HG03039 (cell line): ENCODE results near the gene AHSA1.
A peak's percentile ranks its signal among the peaks of the same experiment; 100 is the strongest.
"Not testable (repeated sequence)": the region's sequence is repeated elsewhere in the genome, so short reads cannot be mapped to it uniquely, and the experiment has no call there.

Source experiments
- ATAC-seq: cut with Tn5 transposase; IDR thresholded peaks from one replicate; pipeline ENCODE4 v1.9.1; 2021; ENCODE audit warnings: mild to moderate bottlenecking, moderate library complexity; ENCODE audit not compliant: unreplicated experiment

The AHSA1 gene

DNA sequence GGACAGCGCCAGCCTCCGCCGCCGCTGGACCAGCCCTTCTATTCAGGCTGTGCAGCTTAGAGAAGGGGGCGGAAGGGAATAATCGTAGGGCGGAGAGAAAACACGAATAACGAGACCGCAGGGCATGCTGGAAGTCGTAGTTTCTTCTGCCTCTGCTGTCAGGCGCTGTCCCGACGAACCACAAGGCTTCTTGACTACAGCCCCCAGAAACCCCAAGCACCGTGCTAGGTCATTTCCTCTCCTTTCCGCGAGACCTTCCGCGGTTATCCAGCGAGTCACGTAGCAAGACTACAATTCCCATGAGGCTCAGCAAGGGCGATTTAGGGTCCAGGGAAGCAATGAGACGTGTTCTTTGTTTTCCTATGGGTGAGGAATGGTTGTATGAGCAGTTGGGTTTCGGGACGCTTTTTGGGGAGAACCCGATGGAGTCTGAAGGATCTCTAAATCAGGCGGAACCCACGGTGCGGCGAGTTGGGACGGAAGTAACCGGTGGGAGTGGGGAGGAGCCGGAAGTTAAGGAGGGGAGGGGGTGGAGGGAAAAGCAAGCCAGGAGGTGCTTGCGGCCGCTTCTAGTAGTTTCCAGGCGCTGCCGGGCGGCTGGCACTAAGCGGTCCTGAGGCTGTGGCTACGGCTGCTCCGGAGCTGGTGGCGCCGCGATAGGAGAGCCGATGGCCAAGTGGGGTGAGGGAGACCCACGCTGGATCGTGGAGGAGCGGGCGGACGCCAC lies at the start of gene AHSA1, which contains the start of gene VIPAS39:
Gene AHSA1 (plus strand): TSS at position 572 of the 727 bp plus-strand sequence. CDS start 97 bp downstream, at position 669.
Gene VIPAS39 (minus strand): TSS at position 80 of the 727 bp plus-strand sequence. CDS start 3,499 bp downstream, outside the sequence.
- ATAC-seq: peak; percentile 90

DNA sequence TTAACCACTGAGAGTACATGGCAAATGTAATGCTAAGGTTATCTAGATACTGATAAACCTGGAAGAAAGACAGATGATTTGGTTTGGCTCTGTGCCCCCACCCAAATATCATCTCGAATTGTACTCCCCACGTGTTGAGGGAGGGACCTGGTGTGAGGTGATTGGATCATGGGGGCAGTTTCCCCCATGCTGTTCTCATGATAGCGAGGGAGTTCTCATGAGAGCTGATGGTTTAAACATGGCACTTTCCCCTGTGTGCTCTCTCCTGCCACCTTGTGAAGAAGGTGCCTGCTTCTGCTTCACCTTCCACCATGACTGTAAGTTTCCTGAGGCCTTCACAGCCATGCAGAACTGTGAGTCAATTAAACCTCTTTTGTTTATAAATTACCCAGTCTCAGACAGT lies 48.8 kb upstream of the AHSA1 start:
- no peak for ATAC-seq

DNA sequence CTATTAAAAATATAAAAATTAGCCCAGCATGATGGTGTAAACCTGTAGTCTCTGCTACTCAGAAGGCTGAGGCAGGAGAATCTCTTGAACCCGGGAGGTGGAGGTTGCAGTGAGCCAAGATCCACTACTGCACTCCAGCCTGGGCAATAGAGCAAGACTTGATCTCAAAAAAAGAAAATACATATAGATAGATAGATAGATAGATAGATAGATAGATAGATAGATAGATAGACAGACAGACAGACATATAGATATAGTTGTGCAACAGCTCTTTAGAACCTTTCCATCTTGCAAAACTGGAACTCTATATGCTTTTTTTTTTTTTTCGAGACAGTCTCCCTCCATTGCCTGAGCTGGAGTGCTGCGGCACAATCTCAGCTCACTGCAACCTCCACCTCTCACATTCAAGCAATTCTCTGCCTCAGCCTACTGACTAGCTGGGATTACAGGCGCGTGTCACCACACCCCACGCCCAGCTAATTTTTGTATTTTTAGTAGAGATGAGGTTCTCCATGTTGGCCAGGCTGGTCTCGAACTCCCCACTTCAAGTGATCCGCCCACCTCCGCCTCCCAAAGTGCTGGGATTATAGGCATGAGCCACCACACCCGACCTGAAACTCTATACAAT lies 42.4 kb upstream of the AHSA1 start:
- not testable (repeated sequence) for ATAC-seq

DNA sequence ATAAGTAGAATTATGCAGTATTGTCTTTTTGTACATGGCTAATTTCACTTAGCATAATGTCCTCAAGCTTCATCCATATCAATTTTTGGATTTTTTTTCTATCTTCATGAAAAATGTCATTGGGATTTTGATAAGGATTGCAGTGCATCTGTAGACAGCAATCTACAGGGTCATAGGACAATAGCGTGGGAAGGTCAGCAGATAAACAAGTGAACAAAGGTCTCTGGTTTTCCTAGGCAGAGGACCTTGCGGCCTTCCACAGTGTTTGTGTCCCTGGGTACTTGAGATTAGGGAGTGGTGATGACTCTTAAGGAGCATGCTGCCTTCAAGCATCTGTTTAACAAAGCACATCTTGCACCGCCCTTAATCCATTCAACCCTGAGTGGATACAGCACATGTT lies 41.8 kb upstream of the AHSA1 start:
- not testable (repeated sequence) for ATAC-seq

DNA sequence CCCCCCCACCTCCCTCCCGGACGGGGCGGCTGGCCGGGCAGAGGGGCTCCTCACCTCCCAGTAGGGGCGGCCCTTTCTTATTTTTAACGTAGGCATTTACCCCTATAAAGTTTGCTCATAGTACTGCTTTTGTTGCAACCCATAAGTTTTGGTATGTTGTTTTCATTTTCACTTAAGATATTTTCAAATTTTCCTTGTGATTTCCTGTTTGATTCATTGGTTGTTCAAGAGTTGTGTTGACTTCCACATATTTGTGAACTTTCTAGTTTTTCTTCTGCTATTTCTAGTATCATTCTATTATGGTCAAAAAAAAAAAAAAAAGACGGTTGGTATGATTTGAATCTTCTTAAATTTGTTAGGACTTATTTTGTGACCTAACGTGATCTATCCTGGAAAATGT lies 41.1 kb upstream of the AHSA1 start:
- ATAC-seq: no peak

DNA sequence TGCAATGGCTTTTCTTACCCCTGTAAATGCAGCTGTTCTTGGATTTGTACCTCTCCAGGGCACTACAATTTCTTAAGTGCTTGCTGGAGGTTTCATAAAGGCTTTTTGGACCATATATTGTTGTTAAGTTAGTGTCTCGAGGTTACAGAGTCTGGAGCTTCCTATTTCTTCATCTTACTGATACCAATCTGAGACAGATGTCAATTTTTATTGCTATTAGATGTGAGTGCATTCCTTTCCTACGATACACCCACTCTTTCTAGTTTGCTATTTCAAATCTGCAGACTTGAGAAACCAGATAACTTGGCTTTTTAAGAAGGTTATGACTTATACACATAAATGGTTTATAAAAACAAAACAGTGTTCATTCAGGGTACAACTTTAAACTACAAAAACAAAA lies 36.7 kb upstream of the AHSA1 start:
- ATAC-seq: no peak

DNA sequence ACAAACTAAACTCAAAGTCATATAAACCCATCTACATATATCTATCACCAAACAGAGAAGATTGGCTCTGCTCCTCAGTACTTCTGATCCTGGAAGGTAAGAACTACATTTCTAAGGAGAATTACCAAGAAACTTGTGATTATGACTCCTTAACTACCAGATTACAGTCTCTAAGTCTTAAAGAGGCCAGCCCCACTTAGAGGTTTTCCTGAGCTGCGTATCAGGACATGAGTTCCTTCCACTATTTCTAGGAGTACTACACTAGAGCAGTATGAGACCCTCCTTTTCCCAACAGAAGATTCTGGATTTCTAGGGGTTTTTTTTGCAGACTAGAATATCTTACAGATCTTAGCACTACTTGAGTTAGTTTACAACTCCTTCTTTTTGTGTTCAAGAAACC lies 34.5 kb upstream of the AHSA1 start, which contains the start of gene NOXRED1:
Gene NOXRED1 (minus strand): TSS at position 101 of the 400 bp plus-strand sequence. CDS start 634 bp downstream, outside the sequence.
- ATAC-seq: no peak

DNA sequence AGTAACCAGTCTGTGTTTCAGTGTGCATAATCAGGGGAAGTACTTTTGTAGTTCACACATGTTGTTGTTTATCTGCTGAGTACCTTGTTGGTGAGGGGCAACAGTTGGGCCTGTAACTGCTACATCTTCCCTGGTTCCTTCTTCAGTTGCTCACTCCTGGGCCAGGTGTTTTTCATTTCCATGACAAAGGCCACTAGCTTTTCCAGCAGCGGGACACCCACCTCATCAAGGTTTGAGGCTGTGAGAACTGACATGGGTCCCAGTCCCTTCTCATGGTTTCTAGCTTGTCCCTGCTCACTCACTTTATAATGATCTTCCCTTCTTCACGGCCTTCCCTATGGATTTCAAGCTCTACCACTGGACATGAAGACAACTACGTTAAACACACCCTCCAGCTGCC lies 33.0 kb upstream of the AHSA1 start:
- ATAC-seq: no peak

DNA sequence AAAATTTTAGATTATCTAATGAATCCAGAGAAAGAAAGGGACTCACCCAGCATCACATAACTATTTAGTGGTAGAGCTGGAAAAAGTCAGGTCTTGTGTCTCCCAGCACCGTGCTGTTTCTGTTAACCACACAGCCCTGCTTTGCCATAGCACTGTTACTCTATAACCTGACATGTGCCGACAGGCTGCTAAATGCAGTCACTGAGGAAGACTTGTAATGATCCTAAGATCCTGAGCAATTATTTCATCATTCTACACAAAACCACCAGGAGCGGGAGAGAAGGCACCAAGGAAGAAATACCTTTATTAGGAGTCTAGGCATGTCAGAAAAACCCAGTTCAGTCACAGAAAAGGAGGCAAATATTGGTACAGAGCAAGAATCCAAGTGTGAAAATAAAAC lies 31.5 kb upstream of the AHSA1 start:
- ATAC-seq: no peak

DNA sequence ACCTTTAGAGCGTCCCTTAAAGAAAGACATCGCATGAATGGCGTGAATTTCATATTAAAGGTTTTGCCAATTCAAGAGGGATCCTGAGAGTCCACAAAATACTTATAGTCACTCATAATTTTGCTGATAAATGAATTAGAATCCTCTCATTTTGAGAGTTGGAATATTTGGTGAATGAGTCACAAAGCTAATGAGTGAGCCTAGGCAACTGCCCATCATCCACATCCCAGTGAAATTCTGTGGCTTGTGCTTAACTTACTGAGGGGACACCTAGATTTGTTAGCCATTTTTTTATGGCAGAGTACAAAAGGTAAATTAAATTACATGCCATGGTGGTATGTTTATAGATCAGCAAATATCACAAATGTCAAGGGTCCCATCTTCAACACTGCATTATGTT lies 21.9 kb upstream of the AHSA1 start:
- no peak for ATAC-seq

DNA sequence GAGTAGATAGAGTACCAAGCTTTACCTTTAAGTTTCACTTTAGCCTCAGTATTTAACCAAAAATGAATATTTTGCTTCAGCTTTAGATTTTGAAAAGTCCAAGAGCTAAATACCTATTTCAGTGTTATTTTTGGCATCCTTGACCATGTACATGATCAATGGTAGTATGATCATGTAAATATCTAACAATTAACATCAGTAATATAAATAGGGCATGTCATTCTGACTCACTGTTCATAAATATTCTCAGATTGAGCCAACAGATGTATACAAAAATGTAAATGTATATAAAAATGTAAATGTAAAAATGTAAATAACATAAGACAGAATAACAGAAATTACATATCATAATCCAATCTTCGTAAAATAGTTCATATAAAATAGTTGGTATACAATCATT lies 19.3 kb upstream of the AHSA1 start:
- ATAC-seq: no peak

DNA sequence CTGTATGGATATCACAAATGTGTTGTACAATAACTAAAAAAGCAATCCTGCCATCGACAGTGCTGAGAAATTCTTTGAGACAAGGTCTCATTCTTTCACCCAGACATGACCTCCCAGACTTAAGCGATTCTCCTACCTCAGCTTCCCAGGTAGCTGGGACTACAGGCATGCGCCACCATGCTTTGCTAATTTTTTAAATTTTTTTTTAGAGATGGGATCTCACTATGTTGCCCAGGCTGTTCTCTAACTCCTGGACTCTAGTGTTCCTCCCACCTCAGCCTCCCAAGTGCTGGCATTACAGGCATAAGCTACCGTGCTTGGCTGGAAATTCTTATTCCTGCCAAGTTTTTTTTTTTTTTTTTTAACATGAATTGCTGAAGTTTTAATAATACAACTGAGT lies 18.0 kb upstream of the AHSA1 start:
- no peak for ATAC-seq

DNA sequence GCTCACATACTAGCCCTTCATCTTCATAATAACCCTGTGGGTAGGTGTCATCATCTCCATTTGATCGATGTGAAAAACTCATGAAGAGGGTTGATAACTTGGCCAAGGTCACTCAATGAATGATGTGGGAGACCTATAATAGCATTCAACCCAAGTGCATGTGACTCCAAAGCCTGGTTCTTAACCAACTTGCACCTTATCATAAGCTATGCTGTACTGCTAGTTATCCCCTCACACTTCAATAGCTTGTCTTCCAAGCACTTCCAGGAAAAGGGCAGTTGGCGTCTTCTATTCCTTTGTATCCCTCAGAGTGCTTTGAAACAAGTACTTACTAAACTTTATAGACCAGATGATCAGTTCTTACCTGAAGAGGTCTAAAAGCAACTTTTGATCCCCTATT lies 15.7 kb upstream of the AHSA1 start:
- no peak for ATAC-seq

DNA sequence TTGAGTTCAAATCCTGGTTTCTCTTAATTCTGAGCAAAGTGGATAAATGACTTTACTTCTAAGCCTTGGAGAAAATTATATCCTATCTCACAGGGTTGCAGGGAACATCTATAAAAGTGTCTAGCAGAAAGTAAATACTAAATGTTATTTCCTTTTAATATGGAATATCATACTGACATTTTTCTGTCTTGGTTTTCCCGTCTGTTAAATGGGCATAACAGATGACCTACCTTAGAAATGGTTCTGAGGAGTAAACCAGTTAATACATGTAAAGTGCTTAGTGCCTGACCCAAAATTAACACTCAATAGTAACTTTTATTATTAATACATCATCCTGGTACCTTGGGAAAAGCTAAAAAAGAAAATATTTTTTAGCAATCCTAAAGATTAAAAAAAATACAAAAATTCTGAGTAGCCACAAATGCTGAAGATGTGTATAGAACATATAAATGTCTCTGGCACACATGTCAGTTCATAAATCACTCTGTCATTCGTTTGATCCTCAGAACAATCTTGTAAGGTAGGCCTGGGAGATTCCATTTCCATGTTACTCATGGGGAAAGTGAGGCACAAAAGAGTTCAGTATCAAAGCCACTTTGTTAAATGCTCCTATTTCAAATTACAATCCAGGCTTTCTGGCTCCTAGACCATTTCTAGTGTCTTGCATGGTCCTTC lies 1.8 kb upstream of the AHSA1 start:
- ATAC-seq: no peak

DNA sequence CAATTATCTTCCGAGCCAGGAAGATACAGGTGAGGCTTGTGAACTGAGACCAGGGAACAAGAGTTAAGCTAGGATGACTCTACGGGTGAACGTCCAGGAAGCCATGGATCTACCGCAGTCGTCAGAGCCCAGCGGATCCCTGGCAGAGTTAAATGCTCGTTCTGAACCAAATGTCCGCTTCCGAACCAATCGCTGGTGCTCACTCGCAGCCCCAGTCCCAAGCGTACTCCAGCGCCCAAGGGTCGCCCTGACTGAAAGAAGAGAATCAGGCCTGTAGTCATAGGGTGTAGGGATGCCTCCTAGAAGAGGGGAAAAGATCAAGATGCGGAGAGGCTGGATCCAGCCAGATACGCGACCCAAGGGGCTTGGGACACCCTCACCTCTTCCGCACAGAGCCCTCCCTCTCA lies 775 bp upstream of the AHSA1 start:
- ATAC-seq: peak; percentile 12

DNA sequence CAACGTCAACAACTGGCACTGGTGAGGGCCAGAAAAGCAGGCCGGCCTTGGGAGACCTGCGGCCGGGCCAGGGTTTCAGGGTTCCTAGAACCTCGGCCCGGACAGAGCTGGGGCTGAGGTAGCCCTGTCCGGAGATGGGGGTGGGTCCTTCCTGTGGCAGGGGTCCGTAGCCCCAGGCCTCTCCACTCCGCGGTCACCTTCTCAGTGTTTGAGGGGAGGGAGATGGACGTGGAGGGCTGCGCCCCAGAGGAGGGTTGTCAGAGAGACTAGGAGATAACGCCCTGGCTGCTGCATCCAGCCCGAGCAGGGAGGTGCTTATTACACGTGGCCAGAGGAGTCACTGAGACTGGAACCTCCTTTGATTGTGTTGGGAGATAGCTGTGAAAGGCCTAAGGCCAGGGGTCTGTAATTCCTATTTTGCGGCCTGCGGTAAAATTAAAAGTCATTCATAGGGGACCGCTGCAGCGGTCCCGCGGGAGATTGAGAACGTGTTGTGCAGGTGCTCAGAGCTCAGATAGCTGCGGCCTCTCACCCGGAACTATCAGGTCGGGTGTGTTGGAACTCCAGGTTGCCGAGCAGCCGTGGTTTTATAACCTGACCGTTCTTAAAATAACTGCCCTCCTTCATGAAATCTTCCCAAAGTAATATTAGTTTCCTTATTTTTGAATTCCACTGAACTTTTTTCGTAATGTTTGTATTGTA lies 507 bp downstream of the AHSA1 start:
- peak; percentile 15 for ATAC-seq

DNA sequence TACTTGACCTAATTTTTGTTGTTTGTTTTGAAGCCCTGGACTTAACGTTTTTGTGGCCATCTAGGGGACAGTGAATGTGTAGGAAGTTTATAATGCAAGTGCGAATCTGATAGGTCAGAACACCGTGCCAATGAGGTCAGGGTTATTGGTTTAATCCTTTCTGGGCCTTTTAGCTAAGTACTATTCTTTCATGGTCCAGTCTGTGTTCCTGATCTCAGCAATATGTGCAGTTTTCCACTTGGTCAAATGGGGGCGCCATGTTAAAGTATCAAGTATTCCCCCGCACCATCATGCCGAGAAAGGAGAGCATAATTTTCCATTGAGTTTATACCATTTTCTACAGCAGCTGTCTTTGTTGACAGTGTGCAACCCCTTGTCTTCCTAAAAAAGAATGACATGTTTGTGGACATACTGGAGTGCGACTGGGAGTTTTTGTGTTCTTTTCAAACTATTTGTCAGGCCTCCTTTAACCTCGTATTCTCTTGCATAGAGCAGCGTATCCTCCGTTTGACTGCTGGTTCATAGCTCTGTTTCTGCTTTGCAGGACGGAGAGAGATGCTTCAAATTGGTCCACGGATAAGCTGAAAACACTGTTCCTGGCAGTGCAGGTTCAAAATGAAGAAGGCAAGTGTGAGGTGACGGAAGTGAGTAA lies 1.3 kb downstream of the AHSA1 start:
- ATAC-seq: no peak

DNA sequence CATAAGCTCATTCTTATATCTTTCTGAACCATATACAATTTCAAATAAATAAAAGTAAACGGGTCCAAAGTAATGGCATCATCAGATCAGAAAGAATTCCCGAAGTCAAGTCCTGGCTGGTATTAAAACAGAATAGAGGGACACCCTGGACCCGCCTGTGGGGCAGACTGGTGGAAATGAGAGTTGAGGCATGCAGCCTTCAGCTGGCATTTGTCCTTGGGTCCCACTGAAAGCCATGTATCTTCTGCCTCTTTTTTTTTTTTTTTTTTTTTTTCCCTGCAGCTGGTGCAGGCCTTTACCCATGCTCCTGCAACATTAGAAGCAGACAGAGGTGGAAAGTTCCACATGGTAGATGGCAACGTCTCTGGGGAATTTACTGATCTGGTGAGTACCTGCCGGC lies 9.9 kb downstream of the AHSA1 start:
- no peak for ATAC-seq

DNA sequence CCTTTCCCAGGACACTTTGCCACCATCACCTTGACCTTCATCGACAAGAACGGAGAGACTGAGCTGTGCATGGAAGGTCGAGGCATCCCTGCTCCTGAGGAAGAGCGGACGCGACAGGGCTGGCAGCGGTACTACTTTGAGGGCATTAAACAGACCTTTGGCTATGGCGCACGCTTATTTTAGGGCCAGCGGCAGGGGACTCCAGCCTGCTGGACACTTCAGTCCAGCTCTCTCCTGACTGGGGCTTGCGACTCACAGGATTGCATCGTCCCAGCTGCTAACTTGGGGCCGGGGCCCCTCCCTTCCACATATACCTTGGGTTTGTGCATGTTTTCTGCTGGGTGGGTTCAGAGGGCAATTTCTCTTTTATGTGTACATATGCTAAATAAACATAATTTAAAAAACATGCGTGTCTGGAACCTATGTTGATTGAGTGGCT lies 11.2 kb downstream of the AHSA1 start:
- ATAC-seq: no peak

DNA sequence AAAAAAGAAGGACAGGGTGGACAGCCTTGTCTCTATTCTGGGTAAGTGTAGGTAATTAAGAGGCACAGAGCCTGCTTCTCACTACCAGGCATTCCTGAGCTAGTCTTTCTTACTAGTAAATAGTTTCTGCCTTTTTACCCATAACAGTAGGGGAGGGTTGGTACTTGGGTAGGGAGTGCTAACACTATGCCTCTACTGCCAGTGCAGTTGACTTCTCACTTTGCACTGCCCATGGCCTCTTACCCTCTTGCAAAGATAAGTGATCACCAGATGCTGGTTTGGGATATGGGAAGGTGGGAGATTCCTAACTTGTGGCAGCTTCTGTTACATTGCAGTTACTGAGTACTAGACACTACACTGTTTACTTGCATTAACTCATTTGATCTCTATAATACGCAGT lies 11.6 kb downstream of the AHSA1 start:
- no peak for ATAC-seq
